ENCODE results near the gene ELOA. TPM values are rescaled to one million over a fixed set of nuclear protein-coding genes. Genes with fewer than 3 reads are reported as not detected.

Gene ELOA
- polyA plus RNA-seq, 2 of the 4 experiments (the other 2 are of a cell fraction) = 16.4 to 18.4 TPM

DNA sequence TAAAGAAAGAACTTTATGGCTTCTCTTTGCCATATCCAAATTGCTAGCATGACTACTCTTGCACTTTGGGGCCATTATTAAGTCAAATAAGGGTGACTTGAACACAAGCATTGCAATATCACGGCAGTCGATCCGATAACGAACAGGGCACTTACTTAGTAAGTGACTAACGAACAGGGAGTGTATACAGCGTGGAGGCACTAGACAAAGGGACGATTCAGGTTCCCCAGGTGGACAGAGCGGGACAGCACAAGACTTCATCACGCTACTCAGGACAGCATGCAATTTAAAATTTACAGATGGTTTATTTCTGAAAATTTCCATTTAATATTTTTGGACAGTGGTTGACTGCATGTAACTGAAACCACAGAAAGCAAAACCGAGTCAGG, 29.6 kb downstream of the ELOA start:
- ATAC-seq (no peak), FAIRE-seq (no peak), DNase-seq (ENCODE audit: low read depth in 1 of 2, low spot score in 1 of 2) (no peak)
- no peak overlapping the region for H3K4me3 ChIP-seq
- 75% methylated on average over 10 of the region's 10 CpGs for WGBS (ENCODE audit: missing lambda C conversion rate)
- POLR2A ChIA-PET = no interaction called here
- peaks cover 8% of the 10 kb centered on the region; the same call in 1 of the 3 replicates for H3K4me1 ChIP-seq
- H3K9me3 ChIP-seq = no peaks in the 10 kb centered on the region
- H3K4me2 ChIP-seq = no peak overlapping the region
- H3K27ac ChIP-seq = no peak overlapping the region
- TF ChIP-seq NFE2L2 (conservative IDR thresholded peaks at IDR 0.05; ENCODE audit: low read length) = no peak
- no peak for TF ChIP-seq CTCF (IDR thresholded peaks at IDR 0.05)
- no peak for TF ChIP-seq JUNB (IDR thresholded peaks at IDR 0.05)
- no peak for TF ChIP-seq EHF (CRISPR knock-in tag; IDR thresholded peaks at IDR 0.05)
- no peak for TF ChIP-seq E2F6 (IDR thresholded peaks at IDR 0.05; ENCODE audit: borderline replicate concordance, low read depth)
- TF ChIP-seq, protein P1, sequence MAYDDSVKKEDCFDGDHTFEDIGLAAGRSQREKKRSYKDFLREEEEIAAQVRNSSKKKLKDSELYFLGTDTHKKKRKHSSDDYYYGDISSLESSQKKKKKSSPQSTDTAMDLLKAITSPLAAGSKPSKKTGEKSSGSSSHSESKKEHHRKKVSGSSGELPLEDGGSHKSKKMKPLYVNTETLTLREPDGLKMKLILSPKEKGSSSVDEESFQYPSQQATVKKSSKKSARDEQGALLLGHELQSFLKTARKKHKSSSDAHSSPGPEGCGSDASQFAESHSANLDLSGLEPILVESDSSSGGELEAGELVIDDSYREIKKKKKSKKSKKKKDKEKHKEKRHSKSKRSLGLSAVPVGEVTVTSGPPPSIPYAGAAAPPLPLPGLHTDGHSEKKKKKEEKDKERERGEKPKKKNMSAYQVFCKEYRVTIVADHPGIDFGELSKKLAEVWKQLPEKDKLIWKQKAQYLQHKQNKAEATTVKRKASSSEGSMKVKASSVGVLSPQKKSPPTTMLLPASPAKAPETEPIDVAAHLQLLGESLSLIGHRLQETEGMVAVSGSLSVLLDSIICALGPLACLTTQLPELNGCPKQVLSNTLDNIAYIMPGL (CRISPR knock-in tag; IDR thresholded peaks at IDR 0.05; ENCODE audit: borderline replicate concordance) = no peak
- no peak for TF ChIP-seq SMC3 (IDR thresholded peaks at IDR 0.05)
- no peak for TF ChIP-seq FOSL2 (IDR thresholded peaks at IDR 0.05)
- TF ChIP-seq FOSL2 (CRISPR knock-in tag; IDR thresholded peaks at IDR 0.05) = no peak
- no peak for TF ChIP-seq HOXA7 (CRISPR knock-in tag; IDR thresholded peaks at IDR 0.05)
- TF ChIP-seq EP300 (IDR thresholded peaks at IDR 0.05) = no peak
- TF ChIP-seq HEYL (CRISPR knock-in tag; IDR thresholded peaks at IDR 0.05) = no peak
- no peak for TF ChIP-seq MYC (IDR thresholded peaks at IDR 0.05; ENCODE audit: borderline replicate concordance, low read length)
- TF ChIP-seq RAD21 (conservative IDR thresholded peaks at IDR 0.05 in 1 of 2, IDR thresholded peaks at IDR 0.05 in 1 of 2) = no peak
- TF ChIP-seq JUN (IDR thresholded peaks at IDR 0.05) = no peak
- no peak for TF ChIP-seq RCOR1 (IDR thresholded peaks at IDR 0.05; ENCODE audit: low read depth, low read length)
- CTCF ChIA-PET = no interaction called here

DNA sequence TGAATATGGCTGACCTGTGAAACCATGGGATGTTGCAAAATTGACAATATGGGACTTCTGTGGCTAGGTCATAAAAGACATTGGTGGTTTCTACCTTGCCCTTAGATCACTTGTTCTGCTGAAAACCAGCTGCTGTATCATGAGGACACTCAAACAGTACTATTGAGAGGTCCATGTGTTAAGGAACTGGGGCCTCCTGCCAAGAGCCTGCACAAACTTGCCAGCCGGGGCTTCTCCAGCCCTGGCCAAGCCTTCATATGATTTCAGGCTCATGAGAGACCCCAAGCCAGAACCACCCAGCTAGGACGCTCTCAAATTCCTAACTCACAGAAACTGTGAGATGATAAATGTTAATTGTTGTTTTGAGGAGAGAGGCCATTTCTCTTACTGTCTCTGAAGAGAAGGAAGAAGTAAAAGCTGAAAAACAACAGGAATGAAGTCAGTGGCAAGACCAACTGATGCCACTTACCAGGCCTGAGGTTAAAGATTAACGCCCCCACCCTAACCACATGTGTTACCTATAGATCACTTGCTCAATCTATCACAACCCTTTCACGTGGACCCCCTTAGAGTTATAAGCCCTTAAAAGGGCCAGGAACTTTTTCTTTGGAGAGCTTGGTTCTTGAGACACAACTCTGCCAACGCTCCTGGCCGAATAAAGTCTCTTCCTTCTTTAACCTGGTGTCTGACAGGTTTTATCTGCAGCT, 31.1 kb downstream of the ELOA start:
- H3K9me3 ChIP-seq = no peaks in the 10 kb centered on the region
- no peak overlapping the region for H3K27ac ChIP-seq
- TF ChIP-seq, protein P2, sequence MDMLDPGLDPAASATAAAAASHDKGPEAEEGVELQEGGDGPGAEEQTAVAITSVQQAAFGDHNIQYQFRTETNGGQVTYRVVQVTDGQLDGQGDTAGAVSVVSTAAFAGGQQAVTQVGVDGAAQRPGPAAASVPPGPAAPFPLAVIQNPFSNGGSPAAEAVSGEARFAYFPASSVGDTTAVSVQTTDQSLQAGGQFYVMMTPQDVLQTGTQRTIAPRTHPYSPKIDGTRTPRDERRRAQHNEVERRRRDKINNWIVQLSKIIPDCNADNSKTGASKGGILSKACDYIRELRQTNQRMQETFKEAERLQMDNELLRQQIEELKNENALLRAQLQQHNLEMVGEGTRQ (IDR thresholded peaks at IDR 0.05) = no peak
- no peak for TF ChIP-seq GATA3 (IDR thresholded peaks at IDR 0.05; ENCODE audit: borderline replicate concordance)
- TF ChIP-seq TP53 (CRISPR knock-in tag; IDR thresholded peaks at IDR 0.05) = no peak
- TF ChIP-seq RARB (CRISPR knock-in tag; IDR thresholded peaks at IDR 0.05) = no peak
- no peak for TF ChIP-seq ELK1 (IDR thresholded peaks at IDR 0.05; ENCODE audit: low read depth, low read length)
- no peak for TF ChIP-seq BHLHE40 (IDR thresholded peaks at IDR 0.05; ENCODE audit: low read depth, low read length)
- no peak for TF ChIP-seq CHD2 (IDR thresholded peaks at IDR 0.05; ENCODE audit: low read length, partially characterized antibody)
- TF ChIP-seq NFE2L2 (conservative IDR thresholded peaks at IDR 0.05; ENCODE audit: low read length) = no peak
- no peak for TF ChIP-seq ZFP36 (IDR thresholded peaks at IDR 0.05; ENCODE audit: borderline replicate concordance, partially characterized antibody)
- TF ChIP-seq HOXA7 (CRISPR knock-in tag; IDR thresholded peaks at IDR 0.05) = no peak
- 80% methylated on average over 6 of the region's 6 CpGs for WGBS (ENCODE audit: missing lambda C conversion rate)
- no peak overlapping the region for H3K4me2 ChIP-seq
- ATAC-seq (no peak), FAIRE-seq (no peak), DNase-seq (ENCODE audit: low read depth in 1 of 2, low spot score in 1 of 2) (no peak)
- ChIA-PET CTCF (interaction anchor here (1.9 to 2.1 kb wide), 2 partner anchors 9 to 143 kb away, joined by 7 to 8 read pairs; no protein-coding TSS in a partner anchor), POLR2A (no interaction called here)
- H3K4me3 ChIP-seq = no peak overlapping the region
- peaks cover 12% of the 10 kb centered on the region for H3K4me1 ChIP-seq

Data from A549 (cell line).